ENCODE data around the gene MMS22L.
"Not testable (repeated sequence)": the region's sequence is repeated elsewhere in the genome, so short reads cannot be mapped to it uniquely, and the experiment has no call there.

Gene MMS22L

GRCh38 chr6:97240222-97240621 lies 42.8 kb downstream of the MMS22L start:
- FAIRE-seq: no peak

GRCh38 chr6:97231911-97232310 lies 51.1 kb downstream of the MMS22L start:
- no peak for FAIRE-seq

GRCh38 chr6:97222903-97223302 lies 60.1 kb downstream of the MMS22L start:
- no peak for FAIRE-seq

- FAIRE-seq: no peak
Measured at GRCh38 chr6:97218912-97219311, 64.1 kb downstream of the MMS22L start.

- peak; percentile 76 for FAIRE-seq
Measured at GRCh38 chr6:97215157-97215769, 67.8 kb downstream of the MMS22L start.

- FAIRE-seq: peak; percentile 9
Measured at GRCh38 chr6:97214671-97215070, 68.3 kb downstream of the MMS22L start.

GRCh38 chr6:97207383-97207782 lies 75.6 kb downstream of the MMS22L start:
- FAIRE-seq: no peak

GRCh38 chr6:97205966-97206365 lies 77.0 kb downstream of the MMS22L start:
- no peak for FAIRE-seq

- FAIRE-seq: no peak
Measured at GRCh38 chr6:97203343-97203742, 79.7 kb downstream of the MMS22L start.

GRCh38 chr6:97198046-97198565 lies 84.9 kb downstream of the MMS22L start:
- FAIRE-seq: no peak

- no peak for FAIRE-seq
Measured at GRCh38 chr6:97195117-97195516, 87.9 kb downstream of the MMS22L start.

- no peak for FAIRE-seq
Measured at GRCh38 chr6:97189767-97190166, 93.2 kb downstream of the MMS22L start.

- FAIRE-seq: no peak
Measured at GRCh38 chr6:97187951-97188350, 95.1 kb downstream of the MMS22L start.

- peak; percentile 92 for FAIRE-seq
Measured at GRCh38 chr6:97186416-97186999, 96.5 kb downstream of the MMS22L start.

- FAIRE-seq: no peak
Measured at GRCh38 chr6:97177905-97178304, 105.1 kb downstream of the MMS22L start.

GRCh38 chr6:97176468-97176867 lies 106.5 kb downstream of the MMS22L start:
- no peak for FAIRE-seq

- FAIRE-seq: peak; percentile 30
Measured at GRCh38 chr6:97175806-97176205, 107.2 kb downstream of the MMS22L start.

GRCh38 chr6:97174471-97174870 lies 108.5 kb downstream of the MMS22L start:
- no peak for FAIRE-seq

GRCh38 chr6:97160280-97160679 lies 122.7 kb downstream of the MMS22L start:
- FAIRE-seq: no peak

GRCh38 chr6:97155447-97155846 lies 127.6 kb downstream of the MMS22L start:
- not testable (repeated sequence) for FAIRE-seq

GRCh38 chr6:97154015-97154414 lies 129.0 kb downstream of the MMS22L start:
- FAIRE-seq: no peak

GRCh38 chr6:97151601-97152000 lies 131.4 kb downstream of the MMS22L start:
- FAIRE-seq: no peak

GRCh38 chr6:97150932-97151331 lies 132.1 kb downstream of the MMS22L start:
- no peak for FAIRE-seq

- FAIRE-seq: no peak
Measured at GRCh38 chr6:97147421-97147820, 135.6 kb downstream of the MMS22L start.

- FAIRE-seq: no peak
Measured at GRCh38 chr6:97145691-97146090, 137.3 kb downstream of the MMS22L start.
